ENCODE data around the gene DDX25. TPM values are rescaled to one million over a fixed set of nuclear protein-coding genes. Genes with fewer than 3 reads are reported as not detected.

Gene DDX25
- total and polyA plus RNA-seq, 2 experiments from 2014 or later, result 0.80 to 0.87 TPM

- no peak overlapping the region for H3K27ac ChIP-seq
- H4K20me1 ChIP-seq (ENCODE audit: insufficient read depth, poor library complexity, severe bottlenecking), result no peaks in the 10 kb centered on the region
- H3K4me1 ChIP-seq (ENCODE audit: insufficient read depth), result no peaks in the 10 kb centered on the region
- H2AFZ ChIP-seq, result no peak overlapping the region
- no peaks in the 10 kb centered on the region for H3K9me2 ChIP-seq (replicated peaks; ENCODE audit: insufficient read depth)
- no peaks in the 10 kb centered on the region for H3K36me3 ChIP-seq (replicated peaks; ENCODE audit: insufficient read depth, low read depth)
- no peak overlapping the region for H3K4me3 ChIP-seq
- no peaks in the 10 kb centered on the region for H3K79me2 ChIP-seq
- TF ChIP-seq EZH2phosphoT487 (IDR thresholded peaks at IDR 0.05; ENCODE audit: low read depth, severe bottlenecking, unreplicated experiment) (no peak), CTCF (IDR thresholded peaks at IDR 0.05; ENCODE audit: poor library complexity) (no peak), EZH2 (IDR thresholded peaks at IDR 0.05; ENCODE audit: borderline replicate concordance) (no peak)
- DNase-seq (ENCODE audit: low spot score), result no peak
- H3K4me2 ChIP-seq, result no peak overlapping the region
- H3K9me3 ChIP-seq (ENCODE audit: low read depth), result no peaks in the 10 kb centered on the region
- H3K27me3 ChIP-seq, result no peaks in the 10 kb centered on the region
These were observed 71.8 kb downstream of the DDX25 start for GRCh38 chr11:125976156-125976555.

DNA sequence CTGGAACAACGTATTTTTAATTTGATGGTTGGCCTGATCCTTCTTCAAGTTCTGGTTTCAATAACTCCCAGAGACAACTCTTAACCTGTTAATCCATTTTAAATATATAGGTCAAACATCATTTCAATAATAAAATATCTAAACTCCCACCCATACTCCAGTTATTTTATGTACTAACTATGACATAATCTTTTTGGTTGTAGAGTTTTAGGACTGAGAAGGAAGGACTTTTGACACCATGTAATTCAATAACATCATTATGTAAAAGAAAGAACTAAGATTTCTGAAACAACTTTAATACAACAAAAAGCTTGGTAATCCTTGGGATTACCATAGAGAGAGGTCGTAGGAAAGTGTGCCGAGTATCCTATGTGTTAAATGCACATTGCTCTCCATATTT lies 73.0 kb downstream of the DDX25 start:
- no peak overlapping the region for H3K27ac ChIP-seq
- H3K79me2 ChIP-seq, result no peaks in the 10 kb centered on the region
- H3K27me3 ChIP-seq, result no peaks in the 10 kb centered on the region
- no peak overlapping the region for H2AFZ ChIP-seq
- no peaks in the 10 kb centered on the region for H3K9me2 ChIP-seq (replicated peaks; ENCODE audit: insufficient read depth)
- no peaks in the 10 kb centered on the region for H3K9me3 ChIP-seq (ENCODE audit: low read depth)
- H3K4me3 ChIP-seq, result no peak overlapping the region
- no peaks in the 10 kb centered on the region for H4K20me1 ChIP-seq (ENCODE audit: insufficient read depth, poor library complexity, severe bottlenecking)
- H3K36me3 ChIP-seq (replicated peaks; ENCODE audit: insufficient read depth, low read depth), result no peaks in the 10 kb centered on the region
- 69% methylated on average over 3 of the region's 3 CpGs for WGBS (ENCODE audit: low lambda C conversion rate, missing lambda C conversion rate)
- TF ChIP-seq EZH2phosphoT487 (IDR thresholded peaks at IDR 0.05; ENCODE audit: low read depth, severe bottlenecking, unreplicated experiment) (no peak), CTCF (IDR thresholded peaks at IDR 0.05; ENCODE audit: poor library complexity) (no peak), EZH2 (IDR thresholded peaks at IDR 0.05; ENCODE audit: borderline replicate concordance) (no peak)
- H3K4me1 ChIP-seq (ENCODE audit: insufficient read depth), result no peaks in the 10 kb centered on the region
- no peak for DNase-seq (ENCODE audit: low spot score)
- H3K4me2 ChIP-seq, result no peak overlapping the region

DNA sequence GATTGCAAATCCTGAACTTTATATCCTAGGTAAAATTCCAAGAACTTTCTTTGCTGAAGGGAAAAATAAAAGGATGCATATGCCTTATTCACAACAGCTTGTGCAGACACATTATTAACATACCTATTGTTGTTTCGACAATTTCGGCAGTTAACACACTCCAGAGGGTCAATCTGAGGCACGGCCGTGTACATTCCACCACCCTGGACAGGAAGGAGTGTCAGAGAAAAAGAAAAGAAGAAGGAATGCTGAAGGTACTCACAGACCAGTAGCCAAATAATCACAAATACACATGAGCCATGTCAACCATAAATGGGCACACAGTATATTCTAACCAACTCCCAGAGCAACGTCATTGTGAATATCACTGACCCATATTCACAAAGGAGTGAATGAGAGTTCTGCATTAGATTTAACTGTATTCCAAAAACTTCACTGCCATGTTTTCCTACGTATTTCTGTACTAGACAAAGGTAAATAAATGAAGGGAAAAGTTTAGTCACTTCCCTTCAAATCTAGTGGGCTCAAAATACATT lies 73.9 kb downstream of the DDX25 start:
- Histone ChIP-seq H3K27ac (no peak overlapping the region), H3K27me3 (no peaks in the 10 kb centered on the region), H3K9me2 (replicated peaks; ENCODE audit: insufficient read depth) (no peaks in the 10 kb centered on the region), H3K4me1 (ENCODE audit: insufficient read depth) (no peaks in the 10 kb centered on the region), H3K9me3 (ENCODE audit: low read depth) (no peaks in the 10 kb centered on the region), H3K4me2 (no peak overlapping the region), H3K4me3 (no peak overlapping the region), H3K79me2 (no peaks in the 10 kb centered on the region), H3K36me3 (replicated peaks; ENCODE audit: insufficient read depth, low read depth) (no peaks in the 10 kb centered on the region), H4K20me1 (ENCODE audit: insufficient read depth, poor library complexity, severe bottlenecking) (no peaks in the 10 kb centered on the region), H2AFZ (no peak overlapping the region)
- WGBS (ENCODE audit: low lambda C conversion rate, missing lambda C conversion rate), result 82% methylated on average over 6 of the region's 6 CpGs
- no peak for DNase-seq (ENCODE audit: low spot score)
- no peak for TF ChIP-seq EZH2phosphoT487 (IDR thresholded peaks at IDR 0.05; ENCODE audit: low read depth, severe bottlenecking, unreplicated experiment)

Other genes with a start within 250 kb of the DDX25 start
- not detected in 2 replicates for gene ACRV1, start 223.7 kb upstream of the DDX25 start, total RNA-seq
- gene ACRV1, start 223.7 kb upstream of the DDX25 start, polyA plus RNA-seq, result 0.08 TPM in 1 of 2 replicates, not detected in the other
- gene PATE1, start 158.2 kb upstream of the DDX25 start, total RNA-seq, result not detected in 2 replicates
- gene PATE1, start 158.2 kb upstream of the DDX25 start, polyA plus RNA-seq, result not detected in 2 replicates
- not detected in 2 replicates for gene PATE2, start 125.7 kb upstream of the DDX25 start, total RNA-seq
- 0.16 and 0.69 TPM in 2 replicates for gene PATE2, start 125.7 kb upstream of the DDX25 start, polyA plus RNA-seq
- gene PATE3, start 116.4 kb upstream of the DDX25 start, total RNA-seq, result not detected in 2 replicates
- not detected in 2 replicates for gene PATE3, start 116.4 kb upstream of the DDX25 start, polyA plus RNA-seq
- not detected in 2 replicates for gene PATE4, start 71.2 kb upstream of the DDX25 start, total RNA-seq
- 0.35 TPM in 1 of 2 replicates, not detected in the other for gene PATE4, start 71.2 kb upstream of the DDX25 start, polyA plus RNA-seq
- gene HYLS1, start 16.8 kb upstream of the DDX25 start, total RNA-seq, result 4.1 and 5.7 TPM in 2 replicates
- gene HYLS1, start 16.8 kb upstream of the DDX25 start, polyA plus RNA-seq, result 4.3 and 5.4 TPM in 2 replicates
- gene PUS3, start 1.3 kb upstream of the DDX25 start, total RNA-seq, result 14.1 and 17.5 TPM in 2 replicates
- gene PUS3, start 1.3 kb upstream of the DDX25 start, polyA plus RNA-seq, result 7.3 and 11.3 TPM in 2 replicates
- not detected in 2 replicates for gene VSIG10L2, start 41.5 kb downstream of the DDX25 start, total RNA-seq
- 0.04 TPM in 1 of 2 replicates, not detected in the other for gene VSIG10L2, start 41.5 kb downstream of the DDX25 start, polyA plus RNA-seq
- 38.0 and 41.9 TPM in 2 replicates for gene CDON, start 158.4 kb downstream of the DDX25 start, total RNA-seq
- 17.5 and 25.0 TPM in 2 replicates for gene CDON, start 158.4 kb downstream of the DDX25 start, polyA plus RNA-seq

Measured in hepatocyte (in vitro differentiated cells).